Transverse colon (tissue), 4 donors: ENCODE measurements around the gene ABCA7.

Experiments
- CTCF ChIP-seq, 5 experiments: fragments of 200-600 bp in 3 of 5; fragments of 450-650 bp in 2 of 5; sonication (generic) in 3 of 5; IDR thresholded peaks; 1 replicate in 2 of 5; 2 replicates in 3 of 5; pipeline ENCODE4 v1.5.1; 2016 to 2017; ENCODE audit warnings: antibody characterized with exemption in 5 of 5, inconsistent platforms in 3 of 5, mild to moderate bottlenecking in 2 of 5, moderate library complexity in 1 of 5
- POLR2A ChIP-seq: fragments of 450-650 bp; IDR thresholded peaks from one replicate; pipeline ENCODE4 v1.6.1; 2016; ENCODE audit warnings: antibody characterized with exemption, mild to moderate bottlenecking, moderate library complexity
- POLR2AphosphoS5 ChIP-seq, 3 donors: sonication (generic); formaldehyde crosslinking; IDR thresholded peaks; one replicate each; pipeline ENCODE4 v1.6.1; 2016; ENCODE audit warnings: antibody characterized with exemption in 3 of 3

DNA sequence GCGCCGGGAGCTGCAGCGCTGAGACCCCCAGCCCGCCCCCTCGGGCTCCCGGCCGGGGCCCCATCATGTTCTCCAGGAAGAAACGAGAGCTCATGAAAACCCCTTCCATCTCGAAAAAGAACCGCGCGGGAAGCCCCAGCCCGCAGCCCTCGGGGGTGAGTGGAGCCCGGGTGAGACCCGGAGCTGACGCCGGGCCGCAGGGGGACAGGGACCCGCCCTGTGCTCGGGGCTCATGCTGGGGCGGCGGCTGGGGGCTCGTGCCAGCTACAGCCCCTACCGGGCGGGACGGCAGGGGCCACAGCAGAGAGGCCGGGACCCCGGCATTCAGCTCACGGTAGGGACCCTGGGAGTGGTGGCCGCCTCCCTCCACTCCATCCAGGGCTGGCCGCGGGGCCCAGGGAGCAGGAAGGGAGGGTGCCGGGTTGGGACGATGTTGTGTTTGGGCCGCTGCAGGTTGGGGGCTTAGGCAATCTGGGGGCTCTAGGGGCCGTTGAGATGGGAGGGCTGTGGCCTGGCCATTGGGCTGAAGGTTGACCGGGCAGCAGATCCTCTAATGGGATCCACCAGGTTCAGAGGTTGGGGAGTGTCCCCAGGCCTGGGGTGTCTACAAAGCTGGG is 27.5 kb downstream of the ABCA7 start:
- TF ChIP-seq POLR2AphosphoS5 (IDR thresholded peaks at IDR 0.05) (no peak), CTCF (IDR thresholded peaks at IDR 0.05) (no peak), POLR2A (no peak)
